HCT116 (cell line): ENCODE measurements around the gene VANGL1. TPM values are rescaled to one million over a fixed set of nuclear protein-coding genes. Genes with fewer than 3 reads are reported as not detected.

Experiments
- ATAC-seq: fragments of 200-7000 bp; cut with Tn5 transposase; 2 replicates; pipeline ENCODE4 v1.9.1; 2020; ENCODE audit warnings: mild to moderate bottlenecking, moderate library complexity
- BruUV-seq: library from RNA; stranded (reverse); fragments of 400-500 nt; replicated peaks from 2 replicates; lab custom pipeline; 2021; lab: Mats Ljungman, UMichigan
- CTCF ChIA-PET: fragments of 300-600 bp; sonication (Branson Sonifier 250); formaldehyde crosslinking; loops from one replicate; lab custom pipeline; 2021; ENCODE audit warnings: antibody characterized with exemption; lab: Charles Lee
- POLR2A ChIA-PET: fragments of 300-600, 350-600 bp; sonication (Branson Sonifier 250); formaldehyde crosslinking; loops from one replicate; lab custom pipeline; 2021; ENCODE audit warnings: antibody characterized with exemption; lab: Charles Lee
- RAD21 ChIA-PET, 2 experiments: fragments of 300-600 bp; sonication (Branson Sonifier 250); formaldehyde crosslinking; loops; one replicate each; lab custom pipeline; 2023; ENCODE audit warnings: low total read pairs in 2 of 2; ENCODE audit not compliant: uncharacterized antibody in 2 of 2, unreplicated experiment in 2 of 2, low non-redundant PET in 1 of 2; lab: Charles Lee
- DNase-seq: peaks from one replicate; pipeline ENCODE4 v3.0.0-alpha.2; 2010; ENCODE audit warnings: low read depth, low spot score
- H2AFZ ChIP-seq: fragments of 200-600 bp; shearing (Covaris generic), sonication (generic); 2 replicates; pipeline ENCODE4 v1.6.1; 2017; ENCODE audit warnings: low read depth, mixed run types, mixed read lengths, antibody characterized with exemption, low read length; ENCODE audit not compliant: poor library complexity, severe bottlenecking
- H3K27ac ChIP-seq: 2 replicates; pipeline ENCODE4 v1.5.1; 2012; ENCODE audit warnings: low read depth, low read length
- H3K27me3 ChIP-seq: fragments of 200-600 bp; sonication (generic); 2 replicates; pipeline ENCODE4 v1.6.1; 2016; ENCODE audit warnings: mixed run types, low read length, mixed read lengths; ENCODE audit not compliant: insufficient read depth
- H3K36me3 ChIP-seq, 2 experiments: fragments of 200-500 bp in 1 of 2; fragments of 200-600 bp in 1 of 2; sonication (Bioruptor generic) in 1 of 2; sonication (generic) in 1 of 2; 2 replicates each; pipeline versions ENCODE4 v1.5.1 to v1.6.1; 2014 to 2016; ENCODE audit warnings: low read length in 2 of 2, inconsistent platforms in 1 of 2, mixed read lengths in 1 of 2, mixed run types in 1 of 2; ENCODE audit not compliant: insufficient read depth in 2 of 2, control insufficient read depth in 1 of 2
- H3K4me1 ChIP-seq, 2 experiments: fragments of 200-600 bp in 1 of 2; sonication (generic) in 1 of 2; 2 replicates each; pipeline versions ENCODE4 v1.5.1 to v1.6.1; 2012 to 2017; ENCODE audit warnings: low read length in 2 of 2, inconsistent platforms in 1 of 2, mild to moderate bottlenecking in 1 of 2, mixed read lengths in 1 of 2, mixed run types in 1 of 2, moderate library complexity in 1 of 2; ENCODE audit not compliant: insufficient read depth in 2 of 2, control insufficient read depth in 1 of 2
- H3K4me2 ChIP-seq: fragments of 200-600 bp; sonication (generic); 2 replicates; pipeline ENCODE4 v1.6.1; 2017; ENCODE audit warnings: mixed run types, low read length, mixed read lengths
- H3K4me3 ChIP-seq, 2 experiments: fragments of 200-600 bp in 1 of 2; sonication (generic) in 1 of 2; replicated peaks in 1 of 2; 2 replicates each; pipeline ENCODE4 v1.5.1; 2011 to 2016; ENCODE audit warnings: low read length in 2 of 2, control low read depth in 1 of 2, low read depth in 1 of 2, mild to moderate bottlenecking in 1 of 2, mixed read lengths in 1 of 2, mixed run types in 1 of 2
- H3K79me2 ChIP-seq: fragments of 200-600 bp; sonication (generic); 2 replicates; pipeline ENCODE4 v1.6.1; 2017; ENCODE audit warnings: mild to moderate bottlenecking, mixed run types, low read length, moderate library complexity, mixed read lengths; ENCODE audit not compliant: insufficient read depth
- H3K9ac ChIP-seq: fragments of 200-600 bp; sonication (generic); 2 replicates; pipeline ENCODE4 v1.6.1; 2016; ENCODE audit warnings: low read length, mixed read lengths
- H3K9me2 ChIP-seq: fragments of 200-600 bp; sonication (generic), shearing (Covaris generic); 2 replicates; pipeline ENCODE4 v1.6.1; 2017; ENCODE audit warnings: mixed run types, mild to moderate bottlenecking, moderate library complexity; ENCODE audit not compliant: insufficient read depth
- H3K9me3 ChIP-seq, 2 experiments: fragments of 200-500 bp in 1 of 2; fragments of 200-600 bp in 1 of 2; sonication (Bioruptor generic) in 1 of 2; sonication (generic) in 1 of 2; 2 replicates each; pipeline ENCODE4 v1.6.1; 2014 to 2017; ENCODE audit warnings: low read length in 2 of 2, mixed read lengths in 2 of 2, inconsistent platforms in 1 of 2, low read depth in 1 of 2, mild to moderate bottlenecking in 1 of 2, mixed run types in 1 of 2, moderate library complexity in 1 of 2; ENCODE audit not compliant: control insufficient read depth in 1 of 2, insufficient read depth in 1 of 2
- H4K20me1 ChIP-seq: fragments of 200-600 bp; sonication (generic), shearing (Covaris generic); 2 replicates; pipeline ENCODE4 v1.6.1; 2017; ENCODE audit warnings: mixed run types, mild to moderate bottlenecking, moderate library complexity; ENCODE audit not compliant: insufficient read depth
- CBX3 ChIP-seq: IDR thresholded peaks from 2 replicates; pipeline ENCODE4 v1.6.1; 2012; ENCODE audit warnings: low read depth
- CEBPB ChIP-seq: IDR thresholded peaks from 2 replicates; pipeline ENCODE4 v1.6.1; 2012; ENCODE audit warnings: low read depth
- EGR1 ChIP-seq: IDR thresholded peaks from 2 replicates; pipeline ENCODE4 v1.6.1; 2012; ENCODE audit warnings: low read depth
- ELF1 ChIP-seq: IDR thresholded peaks from 2 replicates; pipeline ENCODE4 v1.6.1; 2012; ENCODE audit warnings: low read depth, borderline replicate concordance
- EZH2 ChIP-seq: fragments of 200-600 bp; sonication (generic); IDR thresholded peaks from 2 replicates; pipeline ENCODE4 v1.6.1; 2017; ENCODE audit warnings: antibody characterized with exemption, mixed run types
- FOSL1 ChIP-seq: IDR thresholded peaks from 2 replicates; pipeline ENCODE4 v1.6.1; 2012; ENCODE audit warnings: low read depth
- POLR2A ChIP-seq: IDR thresholded peaks from 2 replicates; pipeline ENCODE4 v1.7.0; 2011; ENCODE audit warnings: borderline replicate concordance; ENCODE audit not compliant: insufficient read depth, insufficient read length; ENCODE audit errors: extremely low read depth
- POLR2AphosphoS5 ChIP-seq: IDR thresholded peaks from 2 replicates; pipeline ENCODE4 v1.6.1; 2011; ENCODE audit warnings: mild to moderate bottlenecking, low read depth, low read length, moderate library complexity
- RAD21 ChIP-seq: IDR thresholded peaks from 2 replicates; pipeline ENCODE4 v1.6.1; 2012; ENCODE audit warnings: low read depth, mild to moderate bottlenecking
- SP1 ChIP-seq: IDR thresholded peaks from 2 replicates; pipeline ENCODE4 v1.6.1; 2012; ENCODE audit warnings: low read depth
- SRF ChIP-seq: IDR thresholded peaks from 2 replicates; pipeline ENCODE4 v1.6.1; 2012; ENCODE audit warnings: low read depth
- YY1 ChIP-seq: IDR thresholded peaks from 2 replicates; pipeline ENCODE4 v1.6.1; 2011; ENCODE audit warnings: low read length, low read depth, moderate library complexity, mild to moderate bottlenecking; ENCODE audit not compliant: insufficient replicate concordance; ENCODE audit errors: extremely low read depth
- ZNF274 ChIP-seq: fragments of 200-500 bp; sonication (Bioruptor generic); IDR thresholded peaks from 2 replicates; pipeline ENCODE4 v1.6.1; 2014; ENCODE audit warnings: mild to moderate bottlenecking, low read depth, low read length, inconsistent platforms
- intact Hi-C: fragments of 100-400 bp; cut with micrococcal nuclease; formaldehyde crosslinking; loops from 2 replicates; pipeline ENCODE4 v1.10.0; 2022
- total RNA-seq: library from RNA; stranded (reverse); gene quantifications from one replicate; pipeline ENCODE4 v1.2.1, GENCODE V29; 2021; ENCODE audit not compliant: unreplicated experiment
- TF ChIP-seq, protein P1 (sequence below): IDR thresholded peaks from 2 replicates; pipeline ENCODE4 v1.6.1; 2012; ENCODE audit warnings: low read depth
- TF ChIP-seq, protein P2 (sequence below): IDR thresholded peaks from 2 replicates; pipeline ENCODE4 v1.6.1; 2012
- TF ChIP-seq, protein P3 (sequence below): IDR thresholded peaks from 2 replicates; pipeline ENCODE4 v1.6.1; 2011; ENCODE audit warnings: mild to moderate bottlenecking, low read length, moderate library complexity; ENCODE audit not compliant: insufficient replicate concordance; ENCODE audit errors: extremely low read depth
- TF ChIP-seq, protein P4 (sequence below): IDR thresholded peaks from 2 replicates; pipeline ENCODE4 v1.6.1; 2012

Gene VANGL1
- total RNA-seq, 1 experiment from 2014 or later = 23.5 TPM

DNA sequence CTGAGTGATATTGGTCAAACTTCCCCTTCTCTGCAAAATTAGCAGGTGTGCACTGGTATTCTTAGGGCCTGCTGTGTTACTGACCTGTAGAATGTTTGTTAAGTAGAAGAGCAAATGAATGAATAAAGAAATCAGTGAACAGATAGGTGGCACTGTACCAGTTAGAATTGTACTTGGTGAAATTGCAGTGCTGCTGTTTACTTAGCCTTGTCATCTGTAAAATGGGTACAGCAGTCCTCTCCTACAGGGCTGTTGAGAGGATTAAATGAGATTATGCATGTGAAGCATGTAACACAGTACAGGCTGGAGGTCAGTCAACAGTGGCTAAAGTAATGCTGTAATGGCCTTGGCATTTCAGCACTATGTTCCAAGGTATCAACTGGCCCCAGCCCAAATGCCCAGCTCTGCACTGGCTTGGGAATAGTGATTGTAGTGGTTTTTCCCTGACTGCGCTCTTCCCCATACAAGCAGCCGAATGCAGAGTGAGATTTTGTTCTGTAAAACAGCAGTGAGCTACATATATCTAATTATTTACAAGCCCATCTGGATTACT, 10.5 kb downstream of the VANGL1 start (continued):
- no peak for TF ChIP-seq CBX3
- TF ChIP-seq POLR2A = no peak
- TF ChIP-seq, protein P1, sequence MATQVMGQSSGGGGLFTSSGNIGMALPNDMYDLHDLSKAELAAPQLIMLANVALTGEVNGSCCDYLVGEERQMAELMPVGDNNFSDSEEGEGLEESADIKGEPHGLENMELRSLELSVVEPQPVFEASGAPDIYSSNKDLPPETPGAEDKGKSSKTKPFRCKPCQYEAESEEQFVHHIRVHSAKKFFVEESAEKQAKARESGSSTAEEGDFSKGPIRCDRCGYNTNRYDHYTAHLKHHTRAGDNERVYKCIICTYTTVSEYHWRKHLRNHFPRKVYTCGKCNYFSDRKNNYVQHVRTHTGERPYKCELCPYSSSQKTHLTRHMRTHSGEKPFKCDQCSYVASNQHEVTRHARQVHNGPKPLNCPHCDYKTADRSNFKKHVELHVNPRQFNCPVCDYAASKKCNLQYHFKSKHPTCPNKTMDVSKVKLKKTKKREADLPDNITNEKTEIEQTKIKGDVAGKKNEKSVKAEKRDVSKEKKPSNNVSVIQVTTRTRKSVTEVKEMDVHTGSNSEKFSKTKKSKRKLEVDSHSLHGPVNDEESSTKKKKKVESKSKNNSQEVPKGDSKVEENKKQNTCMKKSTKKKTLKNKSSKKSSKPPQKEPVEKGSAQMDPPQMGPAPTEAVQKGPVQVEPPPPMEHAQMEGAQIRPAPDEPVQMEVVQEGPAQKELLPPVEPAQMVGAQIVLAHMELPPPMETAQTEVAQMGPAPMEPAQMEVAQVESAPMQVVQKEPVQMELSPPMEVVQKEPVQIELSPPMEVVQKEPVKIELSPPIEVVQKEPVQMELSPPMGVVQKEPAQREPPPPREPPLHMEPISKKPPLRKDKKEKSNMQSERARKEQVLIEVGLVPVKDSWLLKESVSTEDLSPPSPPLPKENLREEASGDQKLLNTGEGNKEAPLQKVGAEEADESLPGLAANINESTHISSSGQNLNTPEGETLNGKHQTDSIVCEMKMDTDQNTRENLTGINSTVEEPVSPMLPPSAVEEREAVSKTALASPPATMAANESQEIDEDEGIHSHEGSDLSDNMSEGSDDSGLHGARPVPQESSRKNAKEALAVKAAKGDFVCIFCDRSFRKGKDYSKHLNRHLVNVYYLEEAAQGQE = no peak
- no peak for TF ChIP-seq SP1

GRCh38 chr1:115654125-115654524, 12.4 kb downstream of the VANGL1 start:
- no TSS peak for BruUV-seq
- Histone ChIP-seq H3K9me2 (no peaks in the 10 kb centered on the region), H4K20me1 (no peaks in the 10 kb centered on the region), H3K27me3 (no peaks in the 10 kb centered on the region), H3K9ac (no peak overlapping the region), H3K27ac (no peak overlapping the region), H3K9me3 (no peaks in the 10 kb centered on the region), H3K79me2 (peaks cover 75% of the 10 kb centered on the region), H3K36me3 (peaks cover 10 to 21% of the 10 kb centered on the region in 2 experiments; a peak in 3 of 4 replicates), H2AFZ (no peak overlapping the region), H3K4me1 (peaks cover 0 to 7% of the 10 kb centered on the region in 2 experiments; a peak in 1 of 4 replicates), H3K4me2 (no peak overlapping the region), H3K4me3 (no peak overlapping the region)
- RAD21 ChIA-PET = no interaction called here
- DNase-seq (no peak), ATAC-seq (no peak)
- POLR2A ChIA-PET = interaction anchor here (0.7 kb wide), 1 partner anchor 415 kb away, joined by 4 read pairs; no protein-coding TSS in a partner anchor
- CTCF ChIA-PET = no interaction called here
- intact Hi-C loops = no loop called here
- TF ChIP-seq ELF1 = no peak
- TF ChIP-seq, protein P2, sequence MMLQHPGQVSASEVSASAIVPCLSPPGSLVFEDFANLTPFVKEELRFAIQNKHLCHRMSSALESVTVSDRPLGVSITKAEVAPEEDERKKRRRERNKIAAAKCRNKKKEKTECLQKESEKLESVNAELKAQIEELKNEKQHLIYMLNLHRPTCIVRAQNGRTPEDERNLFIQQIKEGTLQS = no peak
- TF ChIP-seq EZH2 = no peak
- no peak for TF ChIP-seq POLR2AphosphoS5
- TF ChIP-seq SRF = no peak
- no peak for TF ChIP-seq RAD21
- no peak for TF ChIP-seq POLR2A
- TF ChIP-seq, protein P3, sequence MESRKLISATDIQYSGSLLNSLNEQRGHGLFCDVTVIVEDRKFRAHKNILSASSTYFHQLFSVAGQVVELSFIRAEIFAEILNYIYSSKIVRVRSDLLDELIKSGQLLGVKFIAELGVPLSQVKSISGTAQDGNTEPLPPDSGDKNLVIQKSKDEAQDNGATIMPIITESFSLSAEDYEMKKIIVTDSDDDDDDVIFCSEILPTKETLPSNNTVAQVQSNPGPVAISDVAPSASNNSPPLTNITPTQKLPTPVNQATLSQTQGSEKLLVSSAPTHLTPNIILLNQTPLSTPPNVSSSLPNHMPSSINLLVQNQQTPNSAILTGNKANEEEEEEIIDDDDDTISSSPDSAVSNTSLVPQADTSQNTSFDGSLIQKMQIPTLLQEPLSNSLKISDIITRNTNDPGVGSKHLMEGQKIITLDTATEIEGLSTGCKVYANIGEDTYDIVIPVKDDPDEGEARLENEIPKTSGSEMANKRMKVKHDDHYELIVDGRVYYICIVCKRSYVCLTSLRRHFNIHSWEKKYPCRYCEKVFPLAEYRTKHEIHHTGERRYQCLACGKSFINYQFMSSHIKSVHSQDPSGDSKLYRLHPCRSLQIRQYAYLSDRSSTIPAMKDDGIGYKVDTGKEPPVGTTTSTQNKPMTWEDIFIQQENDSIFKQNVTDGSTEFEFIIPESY = no peak
- TF ChIP-seq, protein P4, sequence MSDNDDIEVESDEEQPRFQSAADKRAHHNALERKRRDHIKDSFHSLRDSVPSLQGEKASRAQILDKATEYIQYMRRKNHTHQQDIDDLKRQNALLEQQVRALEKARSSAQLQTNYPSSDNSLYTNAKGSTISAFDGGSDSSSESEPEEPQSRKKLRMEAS = no peak
- TF ChIP-seq ZNF274 = no peak
- TF ChIP-seq CEBPB = no peak
- TF ChIP-seq EGR1 = no peak
- TF ChIP-seq CBX3 = no peak
- TF ChIP-seq FOSL1 = no peak
- TF ChIP-seq YY1 = no peak
- TF ChIP-seq SP1 = no peak
